Pancreas (tissue), 10 donors: ENCODE measurements around the gene EXOSC2. TPM values are rescaled to one million over a fixed set of nuclear protein-coding genes. Genes with fewer than 3 reads are reported as not detected.

Source experiments
- ATAC-seq, 4 donors: fragments of 200-7000 bp; cut with Tn5 transposase; one replicate each; pipeline versions ENCODE4 v1.8.0 to v1.9.1; 2020; ENCODE audit warnings: mild to moderate bottlenecking in 4 of 4, moderate library complexity in 4 of 4
- DNase-seq, 6 donors: peaks; one replicate each; pipeline ENCODE4 v3.0.0-alpha.2; 2020
- FAIRE-seq: peaks from 2 replicates; lab custom pipeline; 2012; peaks lifted over from hg19 to GRCh38; lab: Jason Lieb, UNC
- H3K27ac ChIP-seq, 4 donors: fragments of 200-600 bp; sonication (generic); 1 replicate in 3 of 4; 2 replicates in 1 of 4; pipeline versions ENCODE4 v1.5.0 to v1.8.0; 2020
- H3K27me3 ChIP-seq, 4 donors: fragments of 200-600 bp; one replicate each; pipeline ENCODE4 v1.8.0; 2021
- H3K36me3 ChIP-seq, 3 donors: fragments of 200-600 bp; sonication (generic) in 1 of 3; one replicate each; pipeline versions ENCODE4 v1.5.0 to v1.8.0; 2020 to 2021
- H3K4me1 ChIP-seq, 3 donors: fragments of 200-600 bp; one replicate each; pipeline ENCODE4 v1.8.0; 2021
- H3K4me3 ChIP-seq, 4 donors: fragments of 200-600 bp; sonication (generic) in 2 of 4; one replicate each; pipeline versions ENCODE4 v1.5.0 to v1.8.0; 2020 to 2021
- H3K9me3 ChIP-seq, 4 donors: fragments of 200-600 bp; one replicate each; pipeline ENCODE4 v1.8.0; 2021
- whole genome bisulfite sequencing, 2 donors: extraction: QIAGEN DNeasy Blood & Tissue Kit; methylation state at CpG; one replicate each; pipeline ENCODE4 v1.1.7; 2013; 5-methylcytosine and 5-hydroxymethylcytosine counted together
- intact Hi-C, 3 donors: fragments of 100-400 bp; cut with DNase I; formaldehyde crosslinking; loops; one replicate each; pipeline versions ENCODE4 v1.11.1 to v1.14.2; 2022
- polyA plus RNA-seq, 2 donors: library from polyadenylated mRNA; stranded (reverse); fragments of 200-250 nt; gene quantifications; one replicate each; pipeline ENCODE4 v1.2.3, GENCODE V29; 2013
- total RNA-seq, 6 donors: library from RNA; stranded (reverse); fragmentation: NEBNext Ultra II Directional in 4 of 6; extraction: Animal tissue kit (Norgen Biotek cat#: 25700) in 4 of 6; gene quantifications; one replicate each; pipeline versions ENCODE4 v1.2.1 to v1.2.4, GENCODE V29; 2021 to 2023
- TF ChIP-seq, protein P1 (sequence below), 4 donors: fragments of 200-600 bp; sonication (generic) in 3 of 4; IDR thresholded peaks; one replicate each; pipeline versions ENCODE4 v1.5.0 to v1.8.0; 2021; ENCODE audit warnings: antibody characterized with exemption in 4 of 4
- donor health status: healthy with polysubstance abuse.
- donor health status: DM: no; HTN: no; CAD: no; lungs with moderate emphysema.
- donor health status: DM: no; HTN: no; CAD: no.
- donor health status: control.
- donor health status: control.
- donor health status: Bipolar disorder and iron deficiency.
- donor health status: DM: yes; HTN: yes; CAD: no.
- donor health status: DM: no; HTN: no; CAD: no.
- donor health status: DM: no; HTN: no; CAD: no.
- donor health status: DM: yes; HTN: yes; CAD: no.

EXOSC2 gene
- total and polyA plus RNA-seq, 8 donors, result 9.1 to 15.5 (median 11.6) TPM

DNA sequence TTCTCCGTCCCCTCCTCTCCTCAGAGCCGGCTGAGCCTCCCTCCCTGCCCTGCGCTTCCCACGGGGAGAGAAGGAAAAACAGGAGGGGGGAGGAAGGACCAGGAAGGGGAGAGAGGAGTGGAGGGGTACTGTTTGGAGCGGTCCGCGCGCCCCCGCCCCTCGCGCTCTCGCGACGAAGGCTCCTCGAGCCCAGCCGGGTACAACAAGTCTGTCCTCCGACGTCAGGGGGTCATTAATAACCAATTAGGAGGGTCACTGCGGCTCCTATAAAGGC is 29.7 kb upstream of the EXOSC2 start:
- peaks cover 0 to 24% (median 23%) of the 10 kb centered on the region in 3 donors for H3K4me1 ChIP-seq
- FAIRE-seq (no peak), DNase-seq (no peak), ATAC-seq (no peak)
- H3K27ac ChIP-seq, result no peak overlapping the region
- TF ChIP-seq, protein P1, sequence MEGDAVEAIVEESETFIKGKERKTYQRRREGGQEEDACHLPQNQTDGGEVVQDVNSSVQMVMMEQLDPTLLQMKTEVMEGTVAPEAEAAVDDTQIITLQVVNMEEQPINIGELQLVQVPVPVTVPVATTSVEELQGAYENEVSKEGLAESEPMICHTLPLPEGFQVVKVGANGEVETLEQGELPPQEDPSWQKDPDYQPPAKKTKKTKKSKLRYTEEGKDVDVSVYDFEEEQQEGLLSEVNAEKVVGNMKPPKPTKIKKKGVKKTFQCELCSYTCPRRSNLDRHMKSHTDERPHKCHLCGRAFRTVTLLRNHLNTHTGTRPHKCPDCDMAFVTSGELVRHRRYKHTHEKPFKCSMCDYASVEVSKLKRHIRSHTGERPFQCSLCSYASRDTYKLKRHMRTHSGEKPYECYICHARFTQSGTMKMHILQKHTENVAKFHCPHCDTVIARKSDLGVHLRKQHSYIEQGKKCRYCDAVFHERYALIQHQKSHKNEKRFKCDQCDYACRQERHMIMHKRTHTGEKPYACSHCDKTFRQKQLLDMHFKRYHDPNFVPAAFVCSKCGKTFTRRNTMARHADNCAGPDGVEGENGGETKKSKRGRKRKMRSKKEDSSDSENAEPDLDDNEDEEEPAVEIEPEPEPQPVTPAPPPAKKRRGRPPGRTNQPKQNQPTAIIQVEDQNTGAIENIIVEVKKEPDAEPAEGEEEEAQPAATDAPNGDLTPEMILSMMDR (IDR thresholded peaks at IDR 0.05), result no peak
- H3K27me3 ChIP-seq, result peaks cover 7 to 73% (median 37%) of the 10 kb centered on the region in 4 donors
- intact Hi-C loops, result no loop called here
- H3K9me3 ChIP-seq, result no peaks in the 10 kb centered on the region
- H3K4me3 ChIP-seq, result peak overlapping the region in 1 of 4 donors; percentile 14
- no peaks in the 10 kb centered on the region for H3K36me3 ChIP-seq
- WGBS, 2 donors, result 2 to 6% methylated on average over 16 to 19 of the region's 19 CpGs

DNA sequence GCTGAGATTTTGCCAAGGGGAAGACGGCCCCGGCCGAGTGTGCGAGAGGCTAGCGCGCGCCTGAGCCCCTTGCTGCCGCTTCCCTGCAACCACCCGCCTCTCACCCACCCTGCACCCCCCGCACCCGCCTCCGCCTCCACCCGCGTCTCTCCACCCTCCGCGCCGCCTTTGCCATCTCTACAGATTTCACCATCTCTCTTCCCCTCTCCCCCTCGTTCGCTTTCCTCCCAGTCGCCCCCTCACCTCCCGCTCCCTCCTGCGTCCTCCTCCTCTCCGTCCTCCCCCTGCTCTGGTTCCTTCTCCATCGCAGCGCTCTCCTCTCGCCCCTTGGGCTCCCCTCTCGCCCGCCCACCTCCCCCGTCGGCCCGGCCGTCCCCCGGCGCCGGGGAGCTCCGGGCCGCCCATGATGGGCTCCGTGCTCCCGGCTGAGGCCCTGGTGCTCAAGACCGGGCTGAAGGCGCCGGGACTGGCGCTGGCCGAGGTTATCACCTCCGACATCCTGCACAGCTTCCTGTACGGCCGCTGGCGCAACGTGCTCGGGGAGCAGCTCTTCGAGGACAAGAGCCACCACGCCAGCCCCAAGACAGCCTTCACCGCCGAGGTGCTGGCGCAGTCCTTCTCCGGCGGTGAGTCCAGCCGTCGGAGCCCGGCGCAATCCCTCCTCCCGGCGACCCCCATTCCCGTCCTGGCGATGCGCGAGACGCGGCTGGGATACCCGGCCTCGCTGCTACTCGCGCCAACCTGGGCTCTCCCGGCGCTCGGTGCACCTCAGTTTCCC is 29.1 kb upstream of the EXOSC2 start, which contains the start of gene PRDM12:
Gene PRDM12 (plus strand): TSS at position 344 of the 778 bp plus-strand sequence. CDS start 60 bp downstream, at position 404.
- 4 to 5% methylated on average over 61 to 76 of the region's 76 CpGs for WGBS, 2 donors
- Histone ChIP-seq H3K9me3 (no peaks in the 10 kb centered on the region), H3K27me3 (peaks cover 7 to 68% (median 33%) of the 10 kb centered on the region in 4 donors), H3K27ac (no peak within 1 kb of the TSS), H3K4me1 (peaks cover 0 to 24% (median 23%) of the 10 kb centered on the region in 3 donors), H3K4me3 (peak within 1 kb of the TSS in 1 of 4 donors; percentile 14), H3K36me3 (no peaks in the 10 kb centered on the region)
- peak in 1 of 6 donors; percentile 67 for DNase-seq
- ATAC-seq, result no peak
- FAIRE-seq, result no peak
- intact Hi-C loops, result no loop called here
- TF ChIP-seq, protein P1 (IDR thresholded peaks at IDR 0.05), result no peak

DNA sequence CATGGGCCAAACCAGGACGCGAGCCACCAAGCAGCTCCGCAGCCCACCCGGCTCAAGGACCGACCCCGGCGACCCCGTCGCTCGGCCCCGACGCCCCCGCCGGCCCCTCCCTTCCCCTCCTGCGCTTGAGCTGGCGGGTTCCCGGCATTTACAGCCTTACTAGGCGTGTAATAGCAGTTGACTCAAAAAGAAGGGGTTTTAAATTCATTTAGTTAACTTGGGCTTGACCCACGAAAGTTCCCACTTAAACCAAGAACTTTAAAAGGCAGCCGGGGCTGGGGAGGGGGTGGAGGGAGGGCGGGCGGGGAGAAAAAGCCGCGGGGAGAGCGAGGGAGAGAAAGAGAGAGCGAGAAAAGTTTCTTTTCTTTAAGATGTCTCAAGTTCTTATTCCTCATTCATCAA is 28.6 kb upstream of the EXOSC2 start:
- peaks cover 0 to 24% (median 23%) of the 10 kb centered on the region in 3 donors for H3K4me1 ChIP-seq
- H3K27me3 ChIP-seq, result peaks cover 7 to 62% (median 31%) of the 10 kb centered on the region in 4 donors
- ATAC-seq (no peak), FAIRE-seq (no peak), DNase-seq (no peak)
- 2 to 4% methylated on average over 24 to 25 of the region's 26 CpGs for WGBS, 2 donors
- no peaks in the 10 kb centered on the region for H3K36me3 ChIP-seq
- intact Hi-C loops, result no loop called here
- no peak overlapping the region for H3K27ac ChIP-seq
- TF ChIP-seq, protein P1 (IDR thresholded peaks at IDR 0.05), result no peak
- H3K9me3 ChIP-seq, result no peaks in the 10 kb centered on the region
- H3K4me3 ChIP-seq, result no peak overlapping the region

DNA sequence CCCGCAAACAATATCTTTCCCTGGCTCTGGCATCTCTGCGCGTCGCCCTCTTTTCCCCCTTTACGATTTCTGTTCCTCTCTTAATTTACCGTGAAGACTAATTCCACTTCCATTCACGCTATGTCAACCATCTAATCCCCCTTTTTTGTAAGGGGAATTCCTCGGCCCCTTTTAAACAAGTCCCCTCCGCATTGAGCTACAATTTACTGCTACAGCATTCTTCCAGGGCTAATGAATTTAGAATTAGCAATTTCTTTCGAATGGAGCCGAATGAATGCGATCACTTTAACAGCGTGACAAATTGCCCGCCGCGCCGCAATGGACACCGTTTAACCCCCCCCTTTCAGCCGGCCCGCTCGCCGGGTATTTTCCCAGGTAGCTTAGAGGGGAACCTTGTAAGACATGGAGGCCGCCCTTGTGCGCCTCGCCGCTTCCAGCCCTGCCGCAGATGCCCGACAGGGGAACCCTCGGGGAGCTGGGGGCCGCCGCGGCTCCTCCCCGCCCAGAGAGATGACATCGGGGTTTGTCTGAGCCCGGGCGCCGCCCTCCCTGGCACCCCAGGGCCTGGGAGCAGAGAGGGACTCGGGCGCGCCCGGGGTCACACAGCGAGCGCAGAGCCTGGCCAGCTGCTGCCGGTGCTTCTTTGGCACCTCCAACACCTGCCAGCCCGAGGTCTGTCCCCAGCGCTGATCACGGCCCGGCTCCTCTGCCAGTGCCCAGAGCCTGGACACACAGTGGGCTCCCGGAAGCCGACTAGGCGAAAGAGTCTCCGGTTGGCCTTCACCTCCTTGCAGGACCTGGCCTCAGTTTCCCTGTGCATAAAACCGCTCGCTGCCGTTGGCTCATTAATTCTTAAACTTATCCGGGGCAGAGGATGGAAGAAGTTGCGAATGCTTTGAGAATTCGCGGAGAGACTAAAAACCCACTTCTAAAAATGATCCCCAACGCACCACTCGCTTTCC is 27.9 kb upstream of the EXOSC2 start:
- no peaks in the 10 kb centered on the region for H3K9me3 ChIP-seq
- H3K4me3 ChIP-seq, result no peak overlapping the region
- FAIRE-seq, result no peak
- no peaks in the 10 kb centered on the region for H3K36me3 ChIP-seq
- intact Hi-C loops, result no loop called here
- ATAC-seq, result no peak
- H3K27ac ChIP-seq, result no peak overlapping the region
- H3K4me1 ChIP-seq, result peaks cover 0 to 22% (median 20%) of the 10 kb centered on the region in 3 donors
- peaks cover 7 to 57% (median 29%) of the 10 kb centered on the region in 4 donors for H3K27me3 ChIP-seq
- WGBS, 2 donors, result 3 to 5% methylated on average over 57 to 61 of the region's 61 CpGs
- TF ChIP-seq, protein P1 (IDR thresholded peaks at IDR 0.05), result no peak
- DNase-seq, result no peak
